Caco-2 (cell line): ENCODE results near the gene CDKN1A. TPM values are rescaled to one million over a fixed set of nuclear protein-coding genes. Genes with fewer than 3 reads are reported as not detected.

Experiments
- BruUV-seq: library from RNA; stranded (reverse); fragments of 400-500 nt; replicated peaks from 2 replicates; lab custom pipeline; 2021; lab: Mats Ljungman, UMichigan
- CTCF ChIA-PET: fragments of 300-600 bp; sonication (Branson Sonifier 250); formaldehyde crosslinking; loops from one replicate; lab custom pipeline; 2022; ENCODE audit warnings: antibody characterized with exemption; lab: Charles Lee
- POLR2A ChIA-PET: fragments of 300-600 bp; sonication (Branson Sonifier 250); formaldehyde crosslinking; loops from one replicate; lab custom pipeline; 2022; ENCODE audit warnings: antibody characterized with exemption; lab: Charles Lee
- DNase-seq, 2 experiments: peaks; one replicate each; pipeline versions ENCODE4 v3.0.0 to v3.0.0-alpha.2; 2020 to 2022
- H3K27me3 ChIP-seq: replicated peaks from 2 replicates; pipeline ENCODE4 v1.6.0; 2011; ENCODE audit warnings: low read length; ENCODE audit not compliant: control insufficient read depth, insufficient read depth
- H3K36me3 ChIP-seq: 2 replicates; pipeline ENCODE4 v1.5.1; 2011; ENCODE audit warnings: low read length; ENCODE audit not compliant: control insufficient read depth, insufficient read depth
- H3K4me1 ChIP-seq: fragments of 250-450 bp; sonication (Bioruptor Pico); 2 replicates; pipeline ENCODE4 v1.5.1; 2020; ENCODE audit warnings: mild to moderate bottlenecking
- H3K4me3 ChIP-seq: 2 replicates; pipeline ENCODE4 v1.5.1; 2011; ENCODE audit warnings: low read depth, mild to moderate bottlenecking, control low read depth, low read length
- H3K9me3 ChIP-seq: fragments of 250-450 bp; sonication (Bioruptor Pico); 2 replicates; pipeline ENCODE4 v1.5.1; 2020; ENCODE audit warnings: mild to moderate bottlenecking, moderate library complexity
- H3K27ac Mint-ChIP-seq: one replicate; pipeline ENCODE4 v1.8.0; 2022; ENCODE audit warnings: mixed read lengths; ENCODE audit not compliant: unreplicated experiment
- H3K27me3 Mint-ChIP-seq: one replicate; pipeline ENCODE4 v1.8.0; 2022; ENCODE audit warnings: mixed read lengths; ENCODE audit not compliant: insufficient read depth, unreplicated experiment
- H3K36me3 Mint-ChIP-seq: one replicate; pipeline ENCODE4 v1.8.0; 2022; ENCODE audit warnings: mild to moderate bottlenecking, mixed read lengths; ENCODE audit not compliant: insufficient read depth, unreplicated experiment
- H3K4me1 Mint-ChIP-seq: one replicate; pipeline ENCODE4 v1.8.0; 2022; ENCODE audit warnings: low read depth, mixed read lengths; ENCODE audit not compliant: unreplicated experiment
- H3K4me3 Mint-ChIP-seq: one replicate; pipeline ENCODE4 v1.8.0; 2022; ENCODE audit warnings: mild to moderate bottlenecking, moderate library complexity, mixed read lengths; ENCODE audit not compliant: unreplicated experiment
- H3K9me3 Mint-ChIP-seq: one replicate; pipeline ENCODE4 v1.8.0; 2022; ENCODE audit warnings: mixed read lengths; ENCODE audit not compliant: unreplicated experiment
- CTCF ChIP-seq, 2 experiments: fragments of 200-600 bp in 1 of 2; IDR thresholded peaks; 1 replicate in 1 of 2; 2 replicates in 1 of 2; pipeline versions ENCODE4 v1.5.1 to v1.8.0; 2011 to 2022; ENCODE audit warnings: antibody characterized with exemption in 1 of 2, control low read depth in 1 of 2, inconsistent platforms in 1 of 2, low read depth in 1 of 2, low read length in 1 of 2, mild to moderate bottlenecking in 1 of 2, moderate library complexity in 1 of 2; ENCODE audit not compliant: insufficient read depth in 1 of 2, severe bottlenecking in 1 of 2, unreplicated experiment in 1 of 2
- intact Hi-C: fragments of 100-400 bp; cut with micrococcal nuclease; formaldehyde crosslinking; loops from one replicate; pipeline ENCODE4 v1.10.0; 2022; ENCODE audit not compliant: unreplicated experiment
- total RNA-seq: library from RNA; stranded (reverse); gene quantifications from 2 replicates; pipeline ENCODE4 v1.2.3, GENCODE V29; 2022

The CDKN1A gene
- total RNA-seq, 1 experiment from 2014 or later, result 3.0 TPM

- Histone ChIP-seq H3K27me3 (no peaks in the 10 kb centered on the region), H3K9me3 (no peaks in the 10 kb centered on the region), H3K36me3 (no peaks in the 10 kb centered on the region), H3K4me1 (no peaks in the 10 kb centered on the region), H3K4me3 (no peak overlapping the region)
- no peaks in the 10 kb centered on the region for H3K9me3 Mint-ChIP-seq
- intact Hi-C loops, result no loop called here
- TF ChIP-seq CTCF (IDR thresholded peaks at IDR 0.05; ENCODE audit: insufficient read depth in 1 of 2, low read depth in 1 of 2, low read length in 1 of 2, severe bottlenecking in 1 of 2, unreplicated experiment in 1 of 2), result no peak
- no peak overlapping the region for H3K4me3 Mint-ChIP-seq
- no TSS peak for BruUV-seq
- no peak for DNase-seq
- no peaks in the 10 kb centered on the region for H3K27me3 Mint-ChIP-seq
- no peaks in the 10 kb centered on the region for H3K36me3 Mint-ChIP-seq
- no peak overlapping the region for H3K27ac Mint-ChIP-seq
- CTCF ChIA-PET, result no interaction called here
- POLR2A ChIA-PET, result no interaction called here
- H3K4me1 Mint-ChIP-seq, result no peaks in the 10 kb centered on the region
Observed at GRCh38 chr6:36668591-36668990, 9.9 kb upstream of the CDKN1A start.

- H3K4me3 ChIP-seq, result no peak overlapping the region
- H3K4me1 ChIP-seq, result no peaks in the 10 kb centered on the region
- intact Hi-C loops, result no loop called here
- Mint-ChIP-seq H3K27ac (no peak overlapping the region), H3K4me3 (no peak overlapping the region), H3K9me3 (no peaks in the 10 kb centered on the region), H3K4me1 (no peaks in the 10 kb centered on the region), H3K27me3 (no peaks in the 10 kb centered on the region), H3K36me3 (no peaks in the 10 kb centered on the region)
- H3K36me3 ChIP-seq, result no peaks in the 10 kb centered on the region
- ChIA-PET CTCF (interaction anchor here (0.6 kb wide), 1 partner anchor 300 kb away, joined by 4 read pairs; no protein-coding TSS in a partner anchor), POLR2A (no interaction called here)
- no peaks in the 10 kb centered on the region for H3K27me3 ChIP-seq
- BruUV-seq, result no TSS peak
- DNase-seq, result no peak
- no peaks in the 10 kb centered on the region for H3K9me3 ChIP-seq
- TF ChIP-seq CTCF (IDR thresholded peaks at IDR 0.05; ENCODE audit: insufficient read depth in 1 of 2, low read depth in 1 of 2, low read length in 1 of 2, severe bottlenecking in 1 of 2, unreplicated experiment in 1 of 2), result no peak
Observed at GRCh38 chr6:36669002-36669401, 9.5 kb upstream of the CDKN1A start.

DNA sequence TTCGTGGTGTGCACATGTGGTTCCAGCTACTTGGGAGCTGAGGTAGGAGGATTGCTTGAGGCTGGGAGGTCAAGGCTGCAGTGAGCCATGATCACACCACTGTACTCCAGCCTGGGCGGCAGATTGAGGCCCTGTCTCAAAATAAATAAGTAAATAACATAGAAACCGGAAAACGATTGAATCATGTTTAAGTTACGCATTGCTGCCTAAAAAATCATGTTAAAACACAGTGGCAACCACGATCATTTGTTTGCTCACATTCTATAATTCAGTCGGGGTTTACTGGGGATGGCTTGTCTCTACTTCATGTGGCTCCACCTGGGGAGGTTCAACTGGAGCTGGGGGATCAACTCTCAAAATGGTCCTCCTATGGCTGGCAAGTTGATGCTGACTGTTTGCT lies 8.2 kb upstream of the CDKN1A start:
- H3K9me3 Mint-ChIP-seq, result no peaks in the 10 kb centered on the region
- H3K36me3 ChIP-seq, result no peaks in the 10 kb centered on the region
- no peaks in the 10 kb centered on the region for H3K27me3 ChIP-seq
- H3K4me1 ChIP-seq, result no peaks in the 10 kb centered on the region
- intact Hi-C loops, result no loop called here
- H3K27me3 Mint-ChIP-seq, result no peaks in the 10 kb centered on the region
- DNase-seq, result no peak
- CTCF ChIA-PET, result no interaction called here
- H3K4me1 Mint-ChIP-seq, result no peaks in the 10 kb centered on the region
- BruUV-seq, result no TSS peak
- no peaks in the 10 kb centered on the region for H3K36me3 Mint-ChIP-seq
- no peaks in the 10 kb centered on the region for H3K9me3 ChIP-seq
- POLR2A ChIA-PET, result no interaction called here
- no peak for TF ChIP-seq CTCF (IDR thresholded peaks at IDR 0.05; ENCODE audit: insufficient read depth in 1 of 2, low read depth in 1 of 2, low read length in 1 of 2, severe bottlenecking in 1 of 2, unreplicated experiment in 1 of 2)
- no peak overlapping the region for H3K27ac Mint-ChIP-seq
- no peak overlapping the region for H3K4me3 ChIP-seq
- H3K4me3 Mint-ChIP-seq, result no peak overlapping the region
